ENCODE results near the gene LRRC63.

LRRC63 gene

GRCh38 chr13:46183018-46183946 lies 28.4 kb upstream of the LRRC63 start:
- H3K4me3 ChIP-seq (ENCODE audit: low read depth, low read length), result no peak overlapping the region
- no peaks in the 10 kb centered on the region for H3K9me3 ChIP-seq
- H3K4me1 ChIP-seq, result no peaks in the 10 kb centered on the region
- no peak for DNase-seq
- no peaks in the 10 kb centered on the region for H3K36me3 ChIP-seq
- H3K27me3 ChIP-seq, result no peaks in the 10 kb centered on the region
- TF ChIP-seq CTCF (IDR thresholded peaks at IDR 0.05; ENCODE audit: low read depth, low read length), result no peak

GRCh38 chr13:46184277-46184699 lies 27.4 kb upstream of the LRRC63 start:
- peak; percentile 62 for TF ChIP-seq CTCF (IDR thresholded peaks at IDR 0.05; ENCODE audit: low read depth, low read length)
- H3K36me3 ChIP-seq, result no peaks in the 10 kb centered on the region
- H3K4me1 ChIP-seq, result no peaks in the 10 kb centered on the region
- H3K9me3 ChIP-seq, result no peaks in the 10 kb centered on the region
- DNase-seq, result peak; percentile 35
- H3K4me3 ChIP-seq (ENCODE audit: low read depth, low read length), result no peak overlapping the region
- H3K27me3 ChIP-seq, result no peaks in the 10 kb centered on the region

- no peak overlapping the region for H3K4me3 ChIP-seq (ENCODE audit: low read depth, low read length)
- H3K9me3 ChIP-seq, result no peaks in the 10 kb centered on the region
- TF ChIP-seq CTCF (IDR thresholded peaks at IDR 0.05; ENCODE audit: low read depth, low read length), result no peak
- H3K4me1 ChIP-seq, result no peaks in the 10 kb centered on the region
- no peaks in the 10 kb centered on the region for H3K36me3 ChIP-seq
- no peak for DNase-seq
- no peaks in the 10 kb centered on the region for H3K27me3 ChIP-seq
Measured at GRCh38 chr13:46185634-46186033, 26.1 kb upstream of the LRRC63 start.

- no peak for DNase-seq
Measured at GRCh38 chr13:46192412-46192811, 19.3 kb upstream of the LRRC63 start.

GRCh38 chr13:46195016-46195415 lies 16.7 kb upstream of the LRRC63 start:
- Histone ChIP-seq H3K9me3 (no peaks in the 10 kb centered on the region), H3K4me1 (no peaks in the 10 kb centered on the region), H3K4me3 (ENCODE audit: low read depth, low read length) (no peak overlapping the region), H3K36me3 (no peaks in the 10 kb centered on the region), H3K27me3 (no peaks in the 10 kb centered on the region)
- DNase-seq, result no peak
- no peak for TF ChIP-seq CTCF (IDR thresholded peaks at IDR 0.05; ENCODE audit: low read depth, low read length)

More at GRCh38 chr13:46192412-46192811, 19.3 kb upstream of the LRRC63 start:
- Histone ChIP-seq H3K27me3 (no peaks in the 10 kb centered on the region), H3K9me3 (no peaks in the 10 kb centered on the region), H3K36me3 (no peaks in the 10 kb centered on the region), H3K4me1 (no peaks in the 10 kb centered on the region), H3K4me3 (ENCODE audit: low read depth, low read length) (no peak overlapping the region)
- TF ChIP-seq CTCF (IDR thresholded peaks at IDR 0.05; ENCODE audit: low read depth, low read length), result no peak

All from BE2C (cell line).